Kidney (tissue), 14 donors: ENCODE measurements around the gene DACT2. TPM values are rescaled to one million over a fixed set of nuclear protein-coding genes. Genes with fewer than 3 reads are reported as not detected.

Experiments
- DNase-seq, 5 donors: peaks; one replicate each; pipeline ENCODE4 v3.0.0-alpha.2; 2013 to 2020
- FAIRE-seq: peaks from 2 replicates; lab custom pipeline; 2012; peaks lifted over from hg19 to GRCh38; lab: Jason Lieb, UNC
- H3K27ac ChIP-seq, 2 donors: one replicate each; pipeline ENCODE4 v1.7.0; 2013; ENCODE audit warnings: low read depth in 2 of 2, low read length in 2 of 2, inconsistent platforms in 1 of 2
- H3K27me3 ChIP-seq: one replicate; pipeline ENCODE4 v1.7.1; 2013; ENCODE audit warnings: low read length, inconsistent platforms; ENCODE audit not compliant: control insufficient read depth, insufficient read depth
- H3K36me3 ChIP-seq, 3 donors: one replicate each; pipeline versions ENCODE4 v1.7.0 to v1.7.1; 2013; ENCODE audit warnings: low read length in 3 of 3, control low read depth in 1 of 3, inconsistent platforms in 1 of 3; ENCODE audit not compliant: insufficient read depth in 3 of 3, control insufficient read depth in 2 of 3
- H3K4me1 ChIP-seq, 3 donors: one replicate each; pipeline versions ENCODE4 v1.7.0 to v1.7.1; 2013; ENCODE audit warnings: low read length in 3 of 3, inconsistent platforms in 1 of 3, low read depth in 1 of 3; ENCODE audit not compliant: control insufficient read depth in 2 of 3, insufficient read depth in 2 of 3
- H3K4me3 ChIP-seq, 3 donors: one replicate each; pipeline versions ENCODE4 v1.7.0 to v1.8.1; 2013; ENCODE audit warnings: low read length in 3 of 3, control low read depth in 1 of 3, inconsistent platforms in 1 of 3
- H3K9ac ChIP-seq, 3 donors: one replicate each; pipeline versions ENCODE4 v1.7.0 to v1.7.1; 2013; ENCODE audit warnings: low read length in 3 of 3, control low read depth in 1 of 3, inconsistent platforms in 1 of 3
- H3K9me3 ChIP-seq, 3 donors: one replicate each; pipeline versions ENCODE4 v1.7.0 to v1.7.1; 2013; ENCODE audit warnings: low read length in 3 of 3, control low read depth in 1 of 3, inconsistent platforms in 1 of 3; ENCODE audit not compliant: control insufficient read depth in 2 of 3, insufficient read depth in 1 of 3
- CTCF ChIP-seq: IDR thresholded peaks from 3 replicates; pipeline ENCODE4 v1.5.1; 2012; ENCODE audit warnings: mild to moderate bottlenecking, moderate library complexity, borderline replicate concordance; ENCODE audit not compliant: insufficient read depth; ENCODE audit errors: extremely low read depth
- intact Hi-C: fragments of 100-400 bp; cut with DNase I; formaldehyde crosslinking; loops from one replicate; pipeline ENCODE4 v1.11.1; 2022
- polyA plus RNA-seq: library from polyadenylated mRNA; stranded (reverse); fragments of 350-450 nt; fragmentation: Illumina TruSeq; extraction: RNeasy Lipid Tissue Mini Kit (QIAGEN cat#74804); gene quantifications from one replicate; pipeline ENCODE4 v1.2.3, GENCODE V29; 2014; ENCODE audit warnings: low read depth, low replicate concordance; ENCODE audit not compliant: insufficient read depth
- total RNA-seq: library from RNA; stranded (reverse); fragmentation: NEBNext Ultra II Directional; extraction: Animal tissue kit (Norgen Biotek cat#: 25700); gene quantifications from one replicate; pipeline ENCODE4 v1.2.1, GENCODE V29; 2021
- donor health status: control.
- donor health status: control.
- donor health status: control.
- donor health status: control.
- donor health status: control.
- donor health status: DM: yes; HTN: yes; CAD: no.
- donor health status: Normal renal cell carcinoma (clear cell type).

DACT2 gene
- total and polyA plus RNA-seq, 2 donors from 2014 or later: 4.8 to 5.0 TPM

GRCh38 chr6:168343239-168344150 lies 23.9 kb upstream of the DACT2 start:
- Histone ChIP-seq H3K27me3 (no peaks in the 10 kb centered on the region), H3K4me1 (no peaks in the 10 kb centered on the region), H3K9me3 (no peaks in the 10 kb centered on the region), H3K27ac (no peak overlapping the region), H3K36me3 (no peaks in the 10 kb centered on the region), H3K4me3 (no peak overlapping the region), H3K9ac (no peak overlapping the region)
- no peak for FAIRE-seq
- intact Hi-C loops: no loop called here
- DNase-seq: peak in 3 of 5 donors; percentile 56 to 68 (median 57)
- TF ChIP-seq CTCF: no peak

- H3K9me3 ChIP-seq: no peaks in the 10 kb centered on the region
- H3K4me3 ChIP-seq: no peak overlapping the region
- H3K27me3 ChIP-seq: no peaks in the 10 kb centered on the region
- no peaks in the 10 kb centered on the region for H3K36me3 ChIP-seq
- H3K4me1 ChIP-seq: no peaks in the 10 kb centered on the region
- intact Hi-C loops: no loop called here
- no peak for TF ChIP-seq CTCF
- FAIRE-seq (no peak), DNase-seq (no peak)
- no peak overlapping the region for H3K27ac ChIP-seq
- H3K9ac ChIP-seq: no peak overlapping the region
These were observed 23.1 kb upstream of the DACT2 start for GRCh38 chr6:168342636-168343035.

GRCh38 chr6:168341280-168341900 lies 21.8 kb upstream of the DACT2 start:
- H3K36me3 ChIP-seq: no peaks in the 10 kb centered on the region
- intact Hi-C loops: no loop called here
- no peak overlapping the region for H3K27ac ChIP-seq
- no peaks in the 10 kb centered on the region for H3K9me3 ChIP-seq
- no peaks in the 10 kb centered on the region for H3K4me1 ChIP-seq
- H3K4me3 ChIP-seq: no peak overlapping the region
- H3K9ac ChIP-seq: no peak overlapping the region
- FAIRE-seq (no peak), DNase-seq (no peak)
- no peaks in the 10 kb centered on the region for H3K27me3 ChIP-seq
- no peak for TF ChIP-seq CTCF
